Measurements from ENCODE around the gene JMJD1C.

The JMJD1C gene

DNA sequence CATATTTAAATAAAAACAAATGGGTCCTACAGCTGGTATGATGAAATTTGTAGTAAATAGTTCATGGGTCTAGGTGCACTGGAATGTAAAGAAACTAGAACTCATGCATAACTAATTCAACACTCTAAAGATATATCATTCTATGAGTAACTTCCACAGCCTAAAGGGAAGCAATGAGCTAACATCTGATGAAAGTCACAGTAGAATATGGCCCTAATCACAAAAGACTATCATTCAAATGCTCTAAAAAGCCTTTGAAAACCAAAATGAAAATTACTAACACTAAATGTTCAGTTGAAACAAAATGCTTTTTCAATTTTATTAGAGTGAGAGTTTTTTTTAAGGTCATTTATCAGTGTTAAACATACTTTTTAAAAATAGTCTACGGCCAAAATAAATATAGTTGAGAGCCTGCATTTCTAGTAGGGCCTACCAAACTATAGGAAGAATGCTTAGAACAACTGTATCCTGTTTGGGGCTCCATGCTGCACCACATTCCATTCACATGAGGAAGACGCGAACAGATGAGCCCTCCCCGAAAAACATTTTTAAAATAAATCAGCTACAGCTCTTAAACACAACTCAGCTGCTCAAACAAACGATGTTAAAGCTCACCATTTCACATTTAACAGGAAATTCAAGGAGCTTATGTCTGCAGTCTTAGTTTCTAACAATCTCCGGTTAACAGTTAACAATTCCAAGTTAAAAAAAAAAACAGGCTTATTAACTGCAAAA is 198.2 kb downstream of the JMJD1C start:
- peaks cover 69% of the 10 kb centered on the region for H3K79me2 ChIP-seq (ENCODE audit: insufficient read depth, low read length)
- no peaks in the 10 kb centered on the region for H3K27me3 ChIP-seq (ENCODE audit: low read length)
- no peak for TF ChIP-seq EZH2phosphoT487 (conservative IDR thresholded peaks at IDR 0.05; ENCODE audit: low read length)
- TF ChIP-seq, protein P1, sequence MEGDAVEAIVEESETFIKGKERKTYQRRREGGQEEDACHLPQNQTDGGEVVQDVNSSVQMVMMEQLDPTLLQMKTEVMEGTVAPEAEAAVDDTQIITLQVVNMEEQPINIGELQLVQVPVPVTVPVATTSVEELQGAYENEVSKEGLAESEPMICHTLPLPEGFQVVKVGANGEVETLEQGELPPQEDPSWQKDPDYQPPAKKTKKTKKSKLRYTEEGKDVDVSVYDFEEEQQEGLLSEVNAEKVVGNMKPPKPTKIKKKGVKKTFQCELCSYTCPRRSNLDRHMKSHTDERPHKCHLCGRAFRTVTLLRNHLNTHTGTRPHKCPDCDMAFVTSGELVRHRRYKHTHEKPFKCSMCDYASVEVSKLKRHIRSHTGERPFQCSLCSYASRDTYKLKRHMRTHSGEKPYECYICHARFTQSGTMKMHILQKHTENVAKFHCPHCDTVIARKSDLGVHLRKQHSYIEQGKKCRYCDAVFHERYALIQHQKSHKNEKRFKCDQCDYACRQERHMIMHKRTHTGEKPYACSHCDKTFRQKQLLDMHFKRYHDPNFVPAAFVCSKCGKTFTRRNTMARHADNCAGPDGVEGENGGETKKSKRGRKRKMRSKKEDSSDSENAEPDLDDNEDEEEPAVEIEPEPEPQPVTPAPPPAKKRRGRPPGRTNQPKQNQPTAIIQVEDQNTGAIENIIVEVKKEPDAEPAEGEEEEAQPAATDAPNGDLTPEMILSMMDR (IDR thresholded peaks at IDR 0.05; ENCODE audit: insufficient read depth, low read length, poor library complexity, severe bottlenecking): no peak

GRCh38 chr10:63266391-63267316 is 199.1 kb downstream of the JMJD1C start:
- Histone ChIP-seq H3K4me3 (ENCODE audit: insufficient read depth, low read length, poor library complexity, severe bottlenecking) (peak overlapping the region; percentile 73), H2AFZ (ENCODE audit: low read depth, low read length, severe bottlenecking) (no peak overlapping the region), H3K79me2 (ENCODE audit: insufficient read depth, low read length) (peaks cover 78% of the 10 kb centered on the region), H3K4me2 (ENCODE audit: low read depth, low read length, poor library complexity, severe bottlenecking) (peak overlapping the region; percentile 100), H3K9me3 (ENCODE audit: insufficient read depth, low read length) (no peaks in the 10 kb centered on the region), H3K9me2 (replicated peaks; ENCODE audit: insufficient read depth, low read length) (no peaks in the 10 kb centered on the region), H3K27me3 (ENCODE audit: low read length) (no peaks in the 10 kb centered on the region), H3F3A (ENCODE audit: insufficient read depth) (peaks cover 76% of the 10 kb centered on the region), H3K9ac (ENCODE audit: low read length) (peak overlapping the region; percentile 78), H3K27ac (ENCODE audit: low read depth, low read length) (peak overlapping the region; percentile 95), H4K20me1 (ENCODE audit: low read depth, low read length) (no peaks in the 10 kb centered on the region), H3K36me3 (ENCODE audit: low read length) (peaks cover 8% of the 10 kb centered on the region; the same call in 1 of the 2 replicates)
- TF ChIP-seq, protein P1 (IDR thresholded peaks at IDR 0.05; ENCODE audit: insufficient read depth, low read length, poor library complexity, severe bottlenecking): no peak
- no peak for TF ChIP-seq EZH2phosphoT487 (conservative IDR thresholded peaks at IDR 0.05; ENCODE audit: low read length)

More for the DNA sequence above, 198.2 kb downstream of the JMJD1C start:
- no peaks in the 10 kb centered on the region for H3K9me2 ChIP-seq (replicated peaks; ENCODE audit: insufficient read depth, low read length)
- peak overlapping the region; percentile 73 for H3K4me3 ChIP-seq (ENCODE audit: insufficient read depth, low read length, poor library complexity, severe bottlenecking)
- H3K27ac ChIP-seq (ENCODE audit: low read depth, low read length): peak overlapping the region; percentile 95
- no peak overlapping the region for H2AFZ ChIP-seq (ENCODE audit: low read depth, low read length, severe bottlenecking)
- H4K20me1 ChIP-seq (ENCODE audit: low read depth, low read length): no peaks in the 10 kb centered on the region
- H3K4me2 ChIP-seq (ENCODE audit: low read depth, low read length, poor library complexity, severe bottlenecking): peak overlapping the region; percentile 100
- peaks cover 8% of the 10 kb centered on the region; the same call in 1 of the 2 replicates for H3K36me3 ChIP-seq (ENCODE audit: low read length)
- no peaks in the 10 kb centered on the region for H3K9me3 ChIP-seq (ENCODE audit: insufficient read depth, low read length)
- peak overlapping the region; percentile 78 for H3K9ac ChIP-seq (ENCODE audit: low read length)
- peaks cover 67% of the 10 kb centered on the region for H3F3A ChIP-seq (ENCODE audit: insufficient read depth)

DNA sequence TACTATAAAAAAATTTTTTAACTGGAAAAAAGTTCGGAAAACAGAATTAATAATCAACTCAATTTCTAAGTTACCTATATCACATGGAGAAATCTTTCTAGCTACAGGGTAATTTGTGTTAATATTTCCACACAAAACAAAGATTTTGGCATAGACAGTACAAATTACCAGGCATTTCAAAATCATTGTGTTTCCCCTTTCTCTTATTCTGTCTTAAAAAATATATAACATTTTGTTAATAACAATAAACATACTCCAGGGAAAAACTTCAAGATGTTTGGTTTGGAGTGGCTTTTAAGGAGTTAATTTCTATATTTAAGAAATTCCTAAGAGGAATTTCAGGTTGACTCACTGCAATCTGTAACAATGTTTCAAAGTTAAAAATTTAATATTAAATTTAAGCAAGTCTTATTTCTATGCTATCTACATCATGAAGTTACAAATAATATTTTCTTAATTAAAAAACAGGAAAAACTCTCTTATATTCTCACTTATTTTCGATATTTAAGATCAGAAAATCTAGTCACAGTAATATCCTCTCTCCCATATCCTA is 200.0 kb downstream of the JMJD1C start:
- TF ChIP-seq, protein P1 (IDR thresholded peaks at IDR 0.05; ENCODE audit: insufficient read depth, low read length, poor library complexity, severe bottlenecking): no peak
- TF ChIP-seq EZH2phosphoT487 (conservative IDR thresholded peaks at IDR 0.05; ENCODE audit: low read length): no peak
- Histone ChIP-seq H3K9me3 (ENCODE audit: insufficient read depth, low read length) (no peaks in the 10 kb centered on the region), H3K4me2 (ENCODE audit: low read depth, low read length, poor library complexity, severe bottlenecking) (peak overlapping the region; percentile 100), H3K9ac (ENCODE audit: low read length) (peak overlapping the region; percentile 78), H3K36me3 (ENCODE audit: low read length) (peaks cover 8% of the 10 kb centered on the region), H3K9me2 (replicated peaks; ENCODE audit: insufficient read depth, low read length) (no peaks in the 10 kb centered on the region), H3K27ac (ENCODE audit: low read depth, low read length) (peak overlapping the region; percentile 95), H2AFZ (ENCODE audit: low read depth, low read length, severe bottlenecking) (no peak overlapping the region), H4K20me1 (ENCODE audit: low read depth, low read length) (no peaks in the 10 kb centered on the region), H3K27me3 (ENCODE audit: low read length) (no peaks in the 10 kb centered on the region), H3F3A (ENCODE audit: insufficient read depth) (peaks cover 85% of the 10 kb centered on the region), H3K79me2 (ENCODE audit: insufficient read depth, low read length) (peaks cover 87% of the 10 kb centered on the region), H3K4me3 (ENCODE audit: insufficient read depth, low read length, poor library complexity, severe bottlenecking) (peak overlapping the region; percentile 73)

All from SU-DHL-6 (cell line).